ENCODE data around the gene RBM25.

DNA sequence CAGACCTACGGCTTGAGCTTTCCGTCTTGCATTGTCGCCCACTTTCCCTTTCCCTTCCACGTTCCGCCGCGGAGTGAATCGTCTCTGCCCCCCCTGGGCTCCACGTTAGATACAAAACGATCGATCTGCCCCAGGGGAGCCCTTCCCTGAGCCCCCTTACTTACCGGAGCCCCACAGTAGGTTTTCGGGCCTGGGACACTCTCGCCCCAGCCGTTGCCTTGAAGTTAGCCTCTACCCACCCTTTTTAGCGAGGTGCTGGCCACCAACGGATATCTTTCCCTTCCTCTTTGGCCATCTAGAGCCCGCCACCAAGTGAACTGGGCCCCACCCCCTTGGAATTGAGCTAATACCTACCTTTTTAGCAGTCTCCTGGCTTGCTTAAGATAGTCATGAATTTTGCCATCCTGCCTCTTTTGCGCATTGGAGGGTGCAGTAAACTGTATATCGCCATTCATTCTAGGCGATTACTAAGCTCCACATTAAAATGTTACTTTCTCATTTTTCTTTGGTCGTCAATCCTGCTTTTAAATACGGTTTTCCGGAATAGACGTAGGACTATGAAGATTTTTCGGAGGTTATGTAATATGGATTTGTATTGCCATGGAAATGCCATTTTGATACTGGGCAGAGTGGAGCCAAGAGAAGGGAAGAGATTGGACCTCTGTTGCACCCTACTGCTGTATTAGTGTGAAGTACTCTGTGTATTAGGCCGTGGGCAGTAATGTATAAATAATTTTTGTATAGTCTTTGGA, 764 bp downstream of the RBM25 start:
- TF ChIP-seq GATA2 (IDR thresholded peaks at IDR 0.05; ENCODE audit: low read depth, low read length) (no peak), GATA3 (IDR thresholded peaks at IDR 0.05; ENCODE audit: low read depth, low read length) (no peak)

Measured in SH-SY5Y (cell line).